ENCODE results near the gene MREG.

Gene MREG

GRCh38 chr2:215917953-215918620 is 95.3 kb downstream of the MREG start:
- DNase-seq, result peak; percentile 87

GRCh38 chr2:215915441-215915840 is 97.9 kb downstream of the MREG start:
- no peak for DNase-seq

GRCh38 chr2:215914777-215915165 is 98.6 kb downstream of the MREG start:
- no peak for DNase-seq

GRCh38 chr2:215914054-215914776 is 99.1 kb downstream of the MREG start:
- no peak for DNase-seq

GRCh38 chr2:215912299-215912842 is 101.0 kb downstream of the MREG start:
- no peak for DNase-seq

- no peak for DNase-seq
These were observed 101.9 kb downstream of the MREG start for GRCh38 chr2:215911301-215912085.

- DNase-seq, result no peak
These were observed 103.2 kb downstream of the MREG start for GRCh38 chr2:215910180-215910579.

- no peak for DNase-seq
These were observed 106.2 kb downstream of the MREG start for GRCh38 chr2:215907147-215907546.

GRCh38 chr2:215906458-215906857 is 106.9 kb downstream of the MREG start:
- DNase-seq, result no peak

- DNase-seq, result no peak
These were observed 107.7 kb downstream of the MREG start for GRCh38 chr2:215905691-215906090.

GRCh38 chr2:215904101-215904500 is 109.2 kb downstream of the MREG start:
- DNase-seq, result peak; percentile 66

GRCh38 chr2:215903203-215903602 is 110.1 kb downstream of the MREG start:
- no peak for DNase-seq

- no peak for DNase-seq
These were observed 111.6 kb downstream of the MREG start for GRCh38 chr2:215901796-215902195.

GRCh38 chr2:215900843-215901242 is 112.5 kb downstream of the MREG start:
- no peak for DNase-seq

GRCh38 chr2:215900203-215900611 is 113.1 kb downstream of the MREG start:
- DNase-seq, result peak; percentile 42

GRCh38 chr2:215899141-215900074 is 113.9 kb downstream of the MREG start:
- DNase-seq, result peak; percentile 96

GRCh38 chr2:215898363-215898762 is 115.0 kb downstream of the MREG start:
- DNase-seq, result peak; percentile 52

GRCh38 chr2:215896921-215897320 is 116.4 kb downstream of the MREG start:
- DNase-seq, result no peak

- DNase-seq, result no peak
These were observed 118.0 kb downstream of the MREG start for GRCh38 chr2:215895330-215895729.
